WI38 (cell line): ENCODE data around the gene WDR91.
A peak's percentile ranks its signal among the peaks of the same experiment; 100 is the strongest.
"Not testable (repeated sequence)": the region's sequence is repeated elsewhere in the genome, so short reads cannot be mapped to it uniquely, and the experiment has no call there.

Source experiments
- H3K4me3 ChIP-seq: 2 replicates; pipeline ENCODE4 v1.5.1; 2011; ENCODE audit warnings: low read depth, mild to moderate bottlenecking, control low read depth, low read length
- CTCF ChIP-seq: IDR thresholded peaks from 2 replicates; pipeline ENCODE4 v1.5.1; 2012; ENCODE audit warnings: low read depth, mild to moderate bottlenecking, control low read depth, low read length

WDR91 gene

GRCh38 chr7:135240441-135240840 lies 29.1 kb upstream of the WDR91 start:
- no peak for TF ChIP-seq CTCF
- H3K4me3 ChIP-seq, result no peak overlapping the region

GRCh38 chr7:135239263-135239662 lies 27.9 kb upstream of the WDR91 start:
- no peak for TF ChIP-seq CTCF
- H3K4me3 ChIP-seq, result no peak overlapping the region

GRCh38 chr7:135238112-135238744 lies 26.9 kb upstream of the WDR91 start:
- TF ChIP-seq CTCF, result peak; percentile 40
- H3K4me3 ChIP-seq, result no peak overlapping the region

- H3K4me3 ChIP-seq, result no peak overlapping the region
- TF ChIP-seq CTCF, result no peak
These were observed 25.4 kb upstream of the WDR91 start for GRCh38 chr7:135236727-135237126.

DNA sequence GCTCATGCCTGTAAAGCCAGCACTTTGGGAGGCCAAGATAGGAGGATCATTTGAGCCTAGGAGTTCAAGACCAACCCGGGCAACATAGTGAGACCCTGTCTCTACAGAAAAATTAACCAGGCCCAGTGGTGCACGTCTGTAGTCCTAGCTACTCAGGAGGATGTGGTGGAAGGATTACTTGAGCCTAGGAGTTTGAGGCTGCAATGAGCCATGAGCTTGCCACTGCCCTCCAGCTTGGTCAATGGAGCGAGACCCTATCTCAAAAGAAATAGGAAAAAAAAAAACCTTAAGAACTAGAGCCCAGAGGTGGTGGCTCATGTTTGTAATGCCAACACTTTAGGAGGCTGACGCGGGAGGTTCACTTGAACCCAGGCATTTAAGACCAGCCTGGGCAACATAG lies 24.5 kb upstream of the WDR91 start:
- no peak overlapping the region for H3K4me3 ChIP-seq
- no peak for TF ChIP-seq CTCF

GRCh38 chr7:135234727-135235126 lies 23.4 kb upstream of the WDR91 start:
- no peak for TF ChIP-seq CTCF
- H3K4me3 ChIP-seq, result no peak overlapping the region

- not testable (repeated sequence) for H3K4me3 ChIP-seq
These were observed 22.8 kb upstream of the WDR91 start for GRCh38 chr7:135234095-135234494.

DNA sequence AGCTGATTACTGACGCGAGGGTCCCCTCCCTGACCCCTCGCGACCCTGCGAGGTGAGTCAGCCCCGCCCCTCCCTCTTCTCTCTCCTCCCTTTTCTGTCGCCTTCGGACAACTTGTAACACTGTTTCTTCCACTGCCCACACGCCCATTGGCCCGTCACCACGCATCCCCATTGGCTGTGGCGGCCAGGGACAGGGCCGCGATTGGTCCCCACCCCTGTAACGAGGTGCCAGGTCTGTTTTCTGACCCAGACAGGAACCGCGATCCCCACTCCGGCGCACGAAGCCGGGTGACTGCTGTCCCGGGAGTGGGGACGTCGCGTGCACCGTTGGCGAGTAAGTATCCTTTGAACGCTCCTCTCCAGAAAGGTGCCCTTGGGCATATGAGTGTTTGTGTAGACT lies 22.2 kb upstream of the WDR91 start, which contains the start of gene STRA8:
TSS of gene STRA8 (plus strand) at position 269 of the 400 bp plus-strand sequence. CDS start 6,687 bp downstream, outside the sequence.
- no peak within 1 kb of the TSS for H3K4me3 ChIP-seq
- no peak for TF ChIP-seq CTCF
